Endothelial cell of umbilical vein (primary cell): ENCODE measurements around the gene EBI3. TPM values are rescaled to one million over a fixed set of nuclear protein-coding genes. Genes with fewer than 3 reads are reported as not detected.

Source experiments
- BruUV-seq: library from RNA; stranded (reverse); fragments of 400-500 nt; replicated peaks from 2 replicates; lab custom pipeline; 2021; lab: Mats Ljungman, UMichigan
- CTCF ChIA-PET: fragments of 300-600, 350-600 bp; sonication (Branson Sonifier 250); formaldehyde crosslinking; loops from one replicate; lab custom pipeline; 2021; ENCODE audit warnings: antibody characterized with exemption, inconsistent platforms; lab: Charles Lee
- POLR2A ChIA-PET: fragments of 300-600, 350-600 bp; sonication (Branson Sonifier 250); formaldehyde crosslinking; loops from one replicate; lab custom pipeline; 2021; ENCODE audit warnings: antibody characterized with exemption, inconsistent platforms; lab: Charles Lee
- DNase-seq: peaks from one replicate; pipeline ENCODE4 v3.0.0-alpha.2; 2011; ENCODE audit warnings: low read depth, low spot score
- FAIRE-seq: peaks from 2 replicates; lab custom pipeline; 2011; peaks lifted over from hg19 to GRCh38; lab: Jason Lieb, UNC
- H2AFZ ChIP-seq: 2 replicates; pipeline ENCODE4 v1.6.0; 2012; ENCODE audit warnings: low read depth, low read length, control low read depth, inconsistent platforms
- H3K27ac ChIP-seq: 2 replicates; pipeline ENCODE4 v1.5.1; 2011; ENCODE audit warnings: low read depth, mild to moderate bottlenecking, control low read depth, low read length, moderate library complexity; ENCODE audit not compliant: insufficient read depth
- H3K27me3 ChIP-seq, 2 experiments: 2 replicates each; pipeline versions ENCODE4 v1.6.0 to v1.6.1; 2011; ENCODE audit warnings: low read length in 2 of 2, mixed read lengths in 1 of 2; ENCODE audit not compliant: control insufficient read depth in 2 of 2, insufficient read depth in 2 of 2
- H3K36me3 ChIP-seq, 2 experiments: 2 replicates in 1 of 2; 3 replicates in 1 of 2; pipeline ENCODE4 v1.5.1; 2011; ENCODE audit warnings: low read length in 2 of 2, mild to moderate bottlenecking in 1 of 2, moderate library complexity in 1 of 2; ENCODE audit not compliant: control insufficient read depth in 2 of 2, insufficient read depth in 2 of 2; ENCODE audit errors: extremely low read depth in 1 of 2
- H3K4me1 ChIP-seq: 3 replicates; pipeline ENCODE4 v1.5.1; 2011; ENCODE audit warnings: mild to moderate bottlenecking, low read length; ENCODE audit not compliant: control insufficient read depth, insufficient read depth; ENCODE audit errors: extremely low read depth
- H3K4me2 ChIP-seq: 2 replicates; pipeline ENCODE4 v1.6.1; 2011; ENCODE audit warnings: low read length, control low read depth, mixed read lengths; ENCODE audit not compliant: insufficient read depth
- H3K4me3 ChIP-seq, 3 experiments: fragments of 200-600 bp in 1 of 3; sonication (generic), shearing (Covaris generic) in 1 of 3; replicated peaks in 1 of 3; 2 replicates each; pipeline ENCODE4 v1.5.1; 2011 to 2016; ENCODE audit warnings: control low read depth in 3 of 3, low read length in 3 of 3, mild to moderate bottlenecking in 2 of 3, inconsistent platforms in 1 of 3, low read depth in 1 of 3, moderate library complexity in 1 of 3; ENCODE audit not compliant: insufficient read depth in 1 of 3
- H3K79me2 ChIP-seq: 2 replicates; pipeline ENCODE4 v1.6.0; 2012; ENCODE audit warnings: low read length, inconsistent platforms; ENCODE audit not compliant: control insufficient read depth, insufficient read depth
- H3K9ac ChIP-seq: replicated peaks from 2 replicates; pipeline ENCODE3; 2011; ENCODE audit warnings: low read length, control low read depth; ENCODE audit not compliant: insufficient read depth; ENCODE audit errors: extremely low read depth
- H3K9me1 ChIP-seq: replicated peaks from 3 replicates; pipeline ENCODE4 v1.6.0; 2011; ENCODE audit warnings: mild to moderate bottlenecking, low read length; ENCODE audit not compliant: control insufficient read depth, insufficient read depth; ENCODE audit errors: extremely low read depth
- H3K9me3 ChIP-seq: replicated peaks from 2 replicates; pipeline ENCODE4 v1.5.1; 2012; ENCODE audit warnings: low read length, inconsistent platforms; ENCODE audit not compliant: control insufficient read depth, insufficient read depth
- H4K20me1 ChIP-seq: replicated peaks from 2 replicates; pipeline ENCODE3; 2011; ENCODE audit warnings: mild to moderate bottlenecking, low read length; ENCODE audit not compliant: control insufficient read depth, insufficient read depth; ENCODE audit errors: extremely low read depth
- GATA2 ChIP-seq: IDR thresholded peaks from 2 replicates; pipeline ENCODE4 v1.7.0; 2011; ENCODE audit warnings: low read depth, mild to moderate bottlenecking, moderate library complexity, mixed read lengths, low read length; ENCODE audit not compliant: insufficient read length, insufficient read depth
- POLR2AphosphoS5 ChIP-seq: IDR thresholded peaks from 2 replicates; pipeline ENCODE4 v1.6.1; 2012; ENCODE audit warnings: low read depth, mild to moderate bottlenecking, control low read depth, low read length, moderate library complexity; ENCODE audit not compliant: insufficient read depth
- dilution Hi-C: fragments of 300-500 bp; cut with MboI; formaldehyde crosslinking; loops from one replicate; pipeline ENCODE4 v1.15.0; 2019; ENCODE audit warnings: low sequenced_read_pairs; ENCODE audit not compliant: extremely low pct_ligation_motif_present
- intact Hi-C: fragments of 100-400 bp; cut with micrococcal nuclease; formaldehyde crosslinking; loops from one replicate; pipeline ENCODE4 v1.10.0; 2022
- polyA plus RNA-seq, 4 experiments: library from polyadenylated mRNA; depleted of rRNA in 3 of 4; stranded (reverse) in 3 of 4; unstranded in 1 of 4; fragments of >200 nt; gene quantifications; 2 replicates each; pipeline versions ENCODE4 v1.2.1 to v1.2.3, GENCODE V29; 2011 to 2012; ENCODE audit warnings: missing spikeins in 1 of 4
- total RNA-seq: library from RNA; stranded (reverse); gene quantifications from 2 replicates; pipeline ENCODE4 v1.2.3, GENCODE V29; 2021
- TF ChIP-seq, protein P1 (sequence below): IDR thresholded peaks from 2 replicates; pipeline ENCODE4 v1.6.1; 2011; ENCODE audit not compliant: insufficient read depth, insufficient read length
- TF ChIP-seq, protein P2 (sequence below), 2 donors: IDR thresholded peaks; 1 replicate in 1 of 2; 2 replicates in 1 of 2; pipeline ENCODE4 v1.5.1; 2011; ENCODE audit warnings: low read length in 2 of 2, mild to moderate bottlenecking in 2 of 2, moderate library complexity in 2 of 2, control low read depth in 1 of 2, inconsistent platforms in 1 of 2, low read depth in 1 of 2; ENCODE audit not compliant: insufficient read depth in 1 of 2; ENCODE audit errors: extremely low read depth in 1 of 2

EBI3 gene
- total and polyA plus RNA-seq, 2 donors (not counting 3 experiments of a cell fraction or from before 2014, with no cell fraction given) = 0.29 to 1.0 TPM

GRCh38 chr19:4206818-4207484 lies 22.4 kb upstream of the EBI3 start:
- CTCF ChIA-PET = interaction anchor here (0.6 to 2.2 kb wide), 10 partner anchors 18 to 219 kb away, joined by 3 to 14 read pairs (median 3); partner anchors contain the start of gene YJU2
- dilution Hi-C loops (no loop called here), intact Hi-C loops (no loop called here)
- H3K9me1 ChIP-seq = no peaks in the 10 kb centered on the region
- TF ChIP-seq POLR2AphosphoS5 = no peak
- TF ChIP-seq GATA2 = no peak
- TF ChIP-seq, protein P1, sequence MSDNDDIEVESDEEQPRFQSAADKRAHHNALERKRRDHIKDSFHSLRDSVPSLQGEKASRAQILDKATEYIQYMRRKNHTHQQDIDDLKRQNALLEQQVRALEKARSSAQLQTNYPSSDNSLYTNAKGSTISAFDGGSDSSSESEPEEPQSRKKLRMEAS = no peak
- TF ChIP-seq, protein P2, sequence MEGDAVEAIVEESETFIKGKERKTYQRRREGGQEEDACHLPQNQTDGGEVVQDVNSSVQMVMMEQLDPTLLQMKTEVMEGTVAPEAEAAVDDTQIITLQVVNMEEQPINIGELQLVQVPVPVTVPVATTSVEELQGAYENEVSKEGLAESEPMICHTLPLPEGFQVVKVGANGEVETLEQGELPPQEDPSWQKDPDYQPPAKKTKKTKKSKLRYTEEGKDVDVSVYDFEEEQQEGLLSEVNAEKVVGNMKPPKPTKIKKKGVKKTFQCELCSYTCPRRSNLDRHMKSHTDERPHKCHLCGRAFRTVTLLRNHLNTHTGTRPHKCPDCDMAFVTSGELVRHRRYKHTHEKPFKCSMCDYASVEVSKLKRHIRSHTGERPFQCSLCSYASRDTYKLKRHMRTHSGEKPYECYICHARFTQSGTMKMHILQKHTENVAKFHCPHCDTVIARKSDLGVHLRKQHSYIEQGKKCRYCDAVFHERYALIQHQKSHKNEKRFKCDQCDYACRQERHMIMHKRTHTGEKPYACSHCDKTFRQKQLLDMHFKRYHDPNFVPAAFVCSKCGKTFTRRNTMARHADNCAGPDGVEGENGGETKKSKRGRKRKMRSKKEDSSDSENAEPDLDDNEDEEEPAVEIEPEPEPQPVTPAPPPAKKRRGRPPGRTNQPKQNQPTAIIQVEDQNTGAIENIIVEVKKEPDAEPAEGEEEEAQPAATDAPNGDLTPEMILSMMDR (IDR thresholded peaks at IDR 0.05; ENCODE audit: extremely low read depth in 1 of 2, insufficient read depth in 1 of 2, low read depth in 1 of 2, low read length in 2 of 2) = peak; percentile 21 to 25
- BruUV-seq = no TSS peak
- FAIRE-seq (no peak), DNase-seq (no peak)
- H3K4me2 ChIP-seq = no peak overlapping the region
- H3K9ac ChIP-seq = no peak overlapping the region
- H3K36me3 ChIP-seq = no peaks in the 10 kb centered on the region
- H3K4me3 ChIP-seq = no peak overlapping the region
- POLR2A ChIA-PET = no interaction called here
- no peaks in the 10 kb centered on the region for H3K9me3 ChIP-seq
- H4K20me1 ChIP-seq = no peaks in the 10 kb centered on the region
- no peak overlapping the region for H2AFZ ChIP-seq
- H3K79me2 ChIP-seq = no peaks in the 10 kb centered on the region
- no peak overlapping the region for H3K27ac ChIP-seq
- no peaks in the 10 kb centered on the region for H3K27me3 ChIP-seq
- H3K4me1 ChIP-seq = no peaks in the 10 kb centered on the region
